ENCODE measurements around the gene MRPS27. TPM values are rescaled to one million over a fixed set of nuclear protein-coding genes. Genes with fewer than 3 reads are reported as not detected.

MRPS27 gene
- total and polyA plus RNA-seq, 2 of the 13 experiments (the other 11 are each of a cell fraction or from before 2014, with no cell fraction given): 71.8 to 115 TPM

GRCh38 chr5:72241346-72242003 is 78.6 kb downstream of the MRPS27 start (continued):
- TF ChIP-seq POGZ (CRISPR knock-in tag; IDR thresholded peaks at IDR 0.05) (peak; percentile 70), ZNF317 (CRISPR knock-in tag; IDR thresholded peaks at IDR 0.05) (peak; percentile 44; the same call in 1 of the 2 replicates), NCOR1 (IDR thresholded peaks at IDR 0.05; ENCODE audit: borderline replicate concordance, low read length) (no peak), MXI1 (IDR thresholded peaks at IDR 0.05; ENCODE audit: borderline replicate concordance, low read depth, low read length) (peak; percentile 82; the same call in 2 of the 3 replicates), ZNF670 (CRISPR knock-in tag; IDR thresholded peaks at IDR 0.05; ENCODE audit: borderline replicate concordance) (no peak), ZBTB34 (CRISPR knock-in tag; IDR thresholded peaks at IDR 0.05) (peak; percentile 99), RARA (CRISPR knock-in tag; IDR thresholded peaks at IDR 0.05) (no peak), ZNF468 (CRISPR knock-in tag; IDR thresholded peaks at IDR 0.05) (no peak), ZNF3 (CRISPR knock-in tag; IDR thresholded peaks at IDR 0.05) (peak; percentile 94), HNF4A (CRISPR knock-in tag; IDR thresholded peaks at IDR 0.05) (peak; percentile 45), PHF8 (CRISPR knock-in tag; IDR thresholded peaks at IDR 0.05) (0 out of 2 replicates have a peak, but pooled peaks have one; percentile 16), ZMYM3 (CRISPR knock-in tag; IDR thresholded peaks at IDR 0.05) (no peak), ZNF607 (CRISPR knock-in tag; IDR thresholded peaks at IDR 0.05; ENCODE audit: borderline replicate concordance) (no peak), PLSCR1 (CRISPR knock-in tag; IDR thresholded peaks at IDR 0.05; ENCODE audit: borderline replicate concordance) (no peak), ZNF232 (CRISPR knock-in tag; IDR thresholded peaks at IDR 0.05; ENCODE audit: borderline replicate concordance) (no peak), ZNF710 (CRISPR knock-in tag; IDR thresholded peaks at IDR 0.05; ENCODE audit: borderline replicate concordance) (peak; percentile 96), ZNF564 (CRISPR knock-in tag; IDR thresholded peaks at IDR 0.05) (no peak), THAP11 (CRISPR knock-in tag; IDR thresholded peaks at IDR 0.05) (0 out of 2 replicates have a peak, but pooled peaks have one; percentile 25), DPF2 (CRISPR knock-in tag; IDR thresholded peaks at IDR 0.05; ENCODE audit: borderline replicate concordance, low read depth) (no peak), ATF4 (CRISPR knock-in tag; IDR thresholded peaks at IDR 0.05) (peak in 1 of 2 experiments; percentile 31; a peak in 1 of 4 replicates), ZFP36L1 (CRISPR knock-in tag; IDR thresholded peaks at IDR 0.05) (no peak; the same call in 1 of the 2 replicates), ZNF772 (CRISPR knock-in tag; IDR thresholded peaks at IDR 0.05) (0 out of 2 replicates have a peak, but pooled peaks have one; percentile 49), ZNF567 (CRISPR knock-in tag; IDR thresholded peaks at IDR 0.05; ENCODE audit: borderline replicate concordance) (no peak), ZBTB25 (CRISPR knock-in tag; IDR thresholded peaks at IDR 0.05) (0 out of 2 replicates have a peak, but pooled peaks have one; percentile 53)

All from HepG2 (cell line).